GM12891 (cell line): ENCODE results near the gene CIB4.

ENCODE experiments used
- DNase-seq: peaks from one replicate; pipeline ENCODE4 v3.0.0; 2011; ENCODE audit warnings: low spot score; ENCODE audit not compliant: insufficient read length
- FAIRE-seq: peaks from 2 replicates; lab custom pipeline; 2011; peaks lifted over from hg19 to GRCh38; lab: Jason Lieb, UNC
- PAX5 ChIP-seq: IDR thresholded peaks from 2 replicates; pipeline ENCODE4 v1.6.1; 2011; ENCODE audit warnings: low read length, moderate library complexity, mild to moderate bottlenecking; ENCODE audit not compliant: insufficient read depth, severe bottlenecking
- POLR2A ChIP-seq: IDR thresholded peaks from 2 replicates; pipeline ENCODE4 v1.6.1; 2011; ENCODE audit warnings: low read depth, low read length, control low read depth
- POLR2AphosphoS5 ChIP-seq: IDR thresholded peaks from 2 replicates; pipeline ENCODE4 v1.6.1; 2011; ENCODE audit warnings: low read depth, low read length, control low read depth
- POU2F2 ChIP-seq: IDR thresholded peaks from 2 replicates; pipeline ENCODE4 v1.6.1; 2011; ENCODE audit warnings: low read depth, mild to moderate bottlenecking, control low read depth, low read length, moderate library complexity
- SPI1 ChIP-seq: IDR thresholded peaks from 2 replicates; pipeline ENCODE4 v1.6.1; 2011; ENCODE audit warnings: low read depth, low read length, control low read depth
- TAF1 ChIP-seq: IDR thresholded peaks from 2 replicates; pipeline ENCODE4 v1.6.1; 2011; ENCODE audit warnings: low read depth, low read length, control low read depth

The CIB4 gene

GRCh38 chr2:26556309-26557243 is 84.6 kb downstream of the CIB4 start:
- FAIRE-seq (no peak), DNase-seq (no peak)
- TF ChIP-seq POLR2AphosphoS5, result no peak
- TF ChIP-seq POU2F2, result no peak
- no peak for TF ChIP-seq SPI1
- TF ChIP-seq TAF1, result no peak
- TF ChIP-seq PAX5, result no peak
- no peak for TF ChIP-seq POLR2A

GRCh38 chr2:26555246-26556133 is 85.7 kb downstream of the CIB4 start:
- TF ChIP-seq POLR2AphosphoS5, result no peak
- TF ChIP-seq POLR2A, result no peak
- TF ChIP-seq PAX5, result no peak
- TF ChIP-seq TAF1, result no peak
- TF ChIP-seq SPI1, result no peak
- no peak for TF ChIP-seq POU2F2
- DNase-seq (no peak), FAIRE-seq (no peak)

DNA sequence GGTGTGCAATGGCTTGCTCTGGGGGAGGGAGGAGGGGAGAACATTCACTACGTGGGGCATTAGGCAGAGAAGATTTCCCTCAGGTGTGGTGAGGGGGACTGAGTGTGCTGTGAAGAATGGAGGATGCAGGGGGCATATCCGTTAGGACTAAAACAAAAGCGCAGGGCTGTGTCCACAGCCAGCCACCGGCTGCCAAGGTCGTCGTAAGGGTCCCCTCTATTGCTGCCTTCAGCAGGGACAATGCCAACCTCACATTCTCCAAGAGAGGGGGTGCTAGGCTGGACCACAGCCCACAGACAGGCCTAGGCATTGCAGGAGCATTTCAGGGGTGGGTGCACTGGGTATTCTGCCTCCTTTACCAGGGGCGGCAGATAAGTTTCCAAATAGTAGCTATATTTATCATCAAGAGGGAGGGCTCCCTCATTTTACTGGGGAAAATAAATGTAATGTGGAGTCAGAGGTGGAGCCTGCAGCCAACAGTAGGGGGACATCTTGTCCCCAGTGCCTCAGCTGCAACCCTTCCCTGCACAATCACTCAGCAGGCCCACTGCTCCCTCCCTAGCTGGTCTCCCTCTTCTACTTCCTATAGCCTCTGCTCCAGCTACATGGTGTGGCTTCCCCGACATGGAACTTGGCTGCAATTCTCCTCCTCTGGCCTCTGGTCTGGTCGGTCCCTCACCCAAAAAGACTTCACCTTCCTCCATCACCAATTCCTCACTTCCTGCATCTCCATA is 88.4 kb downstream of the CIB4 start:
- DNase-seq (no peak), FAIRE-seq (no peak)
- no peak for TF ChIP-seq POLR2A
- no peak for TF ChIP-seq TAF1
- TF ChIP-seq PAX5, result no peak

DNA sequence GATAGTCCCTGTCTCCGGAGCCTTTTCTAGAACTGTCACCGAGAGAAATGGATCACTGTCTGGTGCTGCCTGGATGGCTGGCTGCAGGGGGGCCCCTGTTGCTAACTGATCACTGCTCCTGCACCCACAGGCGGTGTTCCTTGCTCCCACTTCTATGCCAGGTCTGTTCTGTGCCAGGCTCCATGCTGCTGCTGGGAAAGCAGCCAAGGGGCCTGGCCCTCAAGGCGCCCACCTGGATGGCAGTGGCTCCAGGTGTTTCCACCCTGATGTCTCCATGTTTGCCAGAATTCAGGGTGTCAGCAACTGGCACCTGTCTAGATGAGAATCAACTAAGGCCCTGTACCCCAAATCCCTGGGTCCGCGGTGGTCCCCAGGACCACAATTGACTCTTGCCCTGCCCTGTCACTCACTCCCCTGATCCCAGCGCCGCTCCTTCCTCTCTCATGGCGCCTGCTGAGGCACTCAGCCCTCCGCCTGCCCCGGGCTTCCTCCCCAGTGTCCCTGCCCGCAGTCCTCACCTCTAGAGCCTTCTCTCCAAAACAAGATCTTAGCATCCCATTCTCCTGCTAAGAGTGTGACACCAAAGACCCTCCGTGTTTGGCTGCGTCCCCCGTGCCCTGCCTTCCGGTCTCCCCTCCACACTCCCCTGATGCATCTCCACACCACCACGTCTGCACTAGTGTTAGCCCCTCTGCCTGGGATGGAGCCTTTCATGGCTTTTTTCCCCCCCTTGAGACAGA is 90.7 kb downstream of the CIB4 start:
- no peak for FAIRE-seq
- DNase-seq, result no peak
- TF ChIP-seq PAX5, result no peak

- FAIRE-seq (no peak), DNase-seq (no peak)
- no peak for TF ChIP-seq SPI1
- TF ChIP-seq PAX5, result no peak
- no peak for TF ChIP-seq POLR2AphosphoS5
- TF ChIP-seq TAF1, result no peak
- TF ChIP-seq POLR2A, result no peak
- TF ChIP-seq POU2F2, result no peak
Observed at GRCh38 chr2:26542676-26543505, 98.3 kb downstream of the CIB4 start.

DNA sequence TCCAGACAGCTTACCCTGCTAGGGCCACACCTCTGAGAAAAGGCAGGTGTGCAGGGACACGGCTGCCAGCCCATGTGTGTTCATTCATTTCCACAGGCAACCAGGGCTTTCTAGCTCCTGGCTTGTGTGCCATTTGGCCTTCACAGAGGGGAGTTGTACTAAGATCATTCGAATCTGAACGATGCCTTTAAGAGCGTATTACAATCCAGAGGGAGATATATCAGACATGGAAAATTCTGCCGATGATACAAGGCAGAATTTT is 99.0 kb downstream of the CIB4 start:
- no peak for FAIRE-seq
- no peak for TF ChIP-seq PAX5
- no peak for TF ChIP-seq POU2F2
- TF ChIP-seq POLR2A, result no peak
- no peak for TF ChIP-seq POLR2AphosphoS5
- no peak for TF ChIP-seq SPI1
- no peak for DNase-seq

DNA sequence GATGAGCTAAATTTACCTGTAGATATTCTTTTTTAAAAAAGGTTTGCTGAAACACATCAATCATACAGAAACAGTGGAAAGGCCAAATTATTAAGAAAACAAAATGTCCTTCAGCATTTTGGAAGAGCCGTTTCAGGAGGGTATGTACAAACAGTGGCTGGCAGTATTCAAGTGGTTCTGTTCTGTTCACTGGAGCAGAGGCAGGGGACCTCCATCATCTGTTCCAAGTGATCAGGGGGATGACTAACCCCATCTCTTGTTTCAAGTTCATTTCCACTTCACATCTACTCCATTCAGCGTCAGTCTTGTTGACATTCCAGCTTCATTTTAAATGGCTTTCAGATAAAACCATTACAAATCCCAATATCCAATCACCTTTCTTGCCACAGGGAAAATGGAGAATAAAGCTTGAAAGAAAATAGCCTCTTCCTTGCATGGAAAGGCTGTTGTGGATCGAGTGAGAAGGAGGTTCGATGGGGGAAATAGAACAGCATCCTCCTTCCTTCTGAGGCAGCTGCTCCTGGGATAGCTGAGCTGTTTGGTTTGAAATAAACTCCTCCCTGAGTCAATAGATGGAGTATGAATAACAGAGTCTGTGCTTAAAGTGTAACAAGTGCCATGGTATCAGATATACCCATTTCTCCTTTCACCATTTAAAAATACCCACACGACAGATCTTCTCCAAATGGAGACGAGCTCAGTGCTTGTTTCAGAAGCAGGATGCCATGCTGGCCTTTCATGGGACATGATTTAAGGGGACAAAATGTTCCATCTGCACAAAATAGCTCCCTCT is 99.6 kb downstream of the CIB4 start:
- DNase-seq, result no peak
- TF ChIP-seq POU2F2, result no peak
- no peak for TF ChIP-seq POLR2A
- TF ChIP-seq PAX5, result no peak
- no peak for TF ChIP-seq TAF1
- TF ChIP-seq SPI1, result no peak
- no peak for TF ChIP-seq POLR2AphosphoS5
- no peak for FAIRE-seq

DNA sequence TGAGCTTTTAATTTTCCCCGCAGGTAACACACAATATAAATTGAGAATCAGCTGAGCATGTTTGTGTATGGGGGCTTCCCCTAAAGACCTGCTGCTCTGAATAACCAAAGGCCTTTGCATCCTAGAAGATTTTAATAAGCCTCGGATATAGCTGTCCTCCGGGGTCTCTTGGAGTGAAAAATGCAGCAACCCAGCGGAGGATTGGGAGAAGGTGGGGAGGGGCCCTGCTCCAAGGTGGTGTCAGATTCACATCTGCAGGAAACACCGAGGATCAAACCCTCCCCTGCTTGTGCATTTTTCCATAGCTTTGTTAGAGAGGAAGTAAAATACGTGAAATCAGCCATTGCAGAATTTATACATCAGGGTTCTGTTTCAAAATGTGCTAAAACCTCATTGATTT is 100.2 kb downstream of the CIB4 start:
- FAIRE-seq, result no peak
- TF ChIP-seq SPI1 (no peak), PAX5 (no peak), POLR2AphosphoS5 (no peak), POLR2A (no peak), TAF1 (no peak), POU2F2 (no peak)
- DNase-seq, result no peak
